HG03066 (cell line): Measurements from ENCODE around the gene GMIP.

Experiments used
- ATAC-seq: cut with Tn5 transposase; IDR thresholded peaks from one replicate; pipeline ENCODE4 v1.9.1; 2021; ENCODE audit warnings: low read depth; ENCODE audit not compliant: unreplicated experiment

GMIP gene

DNA sequence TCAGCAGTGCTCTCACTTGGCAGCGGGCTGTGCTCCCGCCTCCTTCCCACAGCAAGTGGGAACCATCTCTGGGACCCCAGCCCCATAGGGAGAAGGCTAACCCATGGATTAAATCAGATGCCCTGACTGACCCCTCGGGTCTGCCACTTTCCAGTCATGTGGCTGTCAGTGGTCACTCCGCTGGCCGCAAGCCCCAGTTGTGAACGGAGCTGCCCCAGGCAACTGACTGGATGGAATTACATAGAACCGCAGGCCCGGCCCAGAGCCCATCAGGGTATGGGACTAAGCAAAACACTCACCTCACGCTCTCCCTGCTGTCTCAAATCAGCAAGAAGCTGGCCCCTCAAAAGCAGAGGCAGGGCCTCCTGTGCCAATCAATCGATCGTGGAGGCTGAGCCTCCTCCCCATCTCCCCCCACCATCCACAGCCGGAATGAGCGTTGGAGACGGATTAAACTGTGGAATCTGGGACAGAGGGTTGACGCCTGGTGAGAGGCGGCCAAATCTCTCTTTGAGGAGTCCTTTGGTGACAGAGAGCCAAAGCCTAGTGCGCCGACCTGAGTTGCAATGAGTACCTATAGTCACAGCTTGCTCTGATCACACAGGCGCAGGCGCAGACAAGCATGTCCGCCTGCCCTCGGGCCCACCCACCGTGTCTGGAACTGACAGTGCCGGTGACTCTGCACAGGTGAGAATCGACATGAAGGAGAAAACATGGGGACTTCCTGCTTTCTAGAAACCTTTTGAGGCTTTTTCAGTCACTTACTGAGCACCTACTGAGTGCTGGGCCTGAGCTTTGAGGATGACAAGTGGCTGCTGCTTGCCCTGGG, 63.7 kb downstream of the GMIP start:
- no peak for ATAC-seq
